Measurements from ENCODE around the gene ZSCAN18. TPM values are rescaled to one million over a fixed set of nuclear protein-coding genes. Genes with fewer than 3 reads are reported as not detected.

The ZSCAN18 gene
- total RNA-seq, 1 donor from 2014 or later: 19.7 TPM

DNA sequence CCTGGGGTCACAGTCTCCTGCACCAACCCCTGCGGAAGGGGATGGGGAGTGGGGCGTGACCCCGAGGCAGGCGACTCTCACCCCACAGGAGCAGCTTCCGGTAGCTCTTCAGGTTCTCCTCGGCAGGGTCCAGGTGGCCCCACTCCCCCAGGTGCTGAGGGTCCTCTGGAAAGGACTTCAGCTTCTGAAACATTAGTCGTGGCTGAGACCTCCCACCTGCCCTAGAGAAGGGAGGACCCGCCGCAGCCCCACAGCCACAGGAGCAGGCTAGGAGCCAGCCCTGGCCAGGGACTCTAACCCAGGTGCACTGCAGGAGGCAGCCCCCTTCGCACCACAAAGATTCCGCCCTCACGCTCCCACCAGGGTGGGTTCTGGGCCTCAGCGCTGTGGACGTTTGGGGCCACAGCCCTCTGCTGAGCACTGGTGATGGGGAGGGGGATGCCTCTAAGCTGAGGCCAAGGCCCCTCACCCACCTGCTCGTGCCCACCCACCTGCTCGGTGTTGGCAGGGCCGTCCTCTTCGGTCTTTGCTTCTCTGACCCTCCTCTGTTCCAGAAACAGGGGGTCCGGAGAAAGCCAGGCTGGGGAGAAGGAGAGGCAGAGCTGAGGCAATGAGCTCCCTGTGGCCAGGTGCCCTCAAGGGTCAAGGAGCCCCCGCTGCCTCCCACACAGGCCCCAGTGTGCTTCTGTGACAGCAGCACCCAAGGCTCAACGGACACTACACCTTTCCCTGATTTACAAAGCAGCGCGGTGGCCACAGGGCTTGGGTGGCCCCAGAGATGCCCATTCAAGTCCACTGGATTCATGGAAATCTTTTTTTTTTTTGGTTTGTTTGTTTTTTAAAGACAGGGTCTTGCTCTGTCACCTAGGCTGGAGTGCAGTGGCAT is 11.0 kb downstream of the ZSCAN18 start:
- DNase-seq (ENCODE audit: low read depth, low spot score): no peak

DNA sequence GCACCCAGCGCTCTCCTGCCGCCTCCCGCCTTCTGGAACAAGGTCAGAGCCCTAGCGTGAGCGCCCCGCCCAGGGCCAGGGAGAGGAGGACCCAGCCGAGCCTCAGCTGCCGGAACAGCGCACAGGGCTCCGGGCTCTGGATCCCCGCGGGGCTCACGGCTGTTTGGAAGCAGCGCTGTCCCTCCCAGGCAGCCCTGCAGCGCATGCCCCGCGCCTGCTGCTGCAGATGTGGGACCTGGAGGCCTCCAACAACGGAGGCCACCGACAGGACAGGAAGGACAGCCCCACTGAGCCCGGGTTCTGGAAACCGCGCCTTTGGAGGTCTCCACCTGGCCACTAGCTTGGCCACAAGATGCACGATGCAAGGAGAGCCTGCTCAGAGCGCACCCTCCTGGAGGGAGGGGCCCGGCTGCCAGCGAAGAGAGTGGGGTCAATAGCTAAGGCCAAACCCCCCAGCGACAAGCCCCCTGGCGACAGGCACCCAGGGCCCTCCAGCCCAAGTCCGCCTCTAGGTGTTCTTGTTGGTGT is 12.6 kb downstream of the ZSCAN18 start:
- DNase-seq (ENCODE audit: low read depth, low spot score): no peak

DNA sequence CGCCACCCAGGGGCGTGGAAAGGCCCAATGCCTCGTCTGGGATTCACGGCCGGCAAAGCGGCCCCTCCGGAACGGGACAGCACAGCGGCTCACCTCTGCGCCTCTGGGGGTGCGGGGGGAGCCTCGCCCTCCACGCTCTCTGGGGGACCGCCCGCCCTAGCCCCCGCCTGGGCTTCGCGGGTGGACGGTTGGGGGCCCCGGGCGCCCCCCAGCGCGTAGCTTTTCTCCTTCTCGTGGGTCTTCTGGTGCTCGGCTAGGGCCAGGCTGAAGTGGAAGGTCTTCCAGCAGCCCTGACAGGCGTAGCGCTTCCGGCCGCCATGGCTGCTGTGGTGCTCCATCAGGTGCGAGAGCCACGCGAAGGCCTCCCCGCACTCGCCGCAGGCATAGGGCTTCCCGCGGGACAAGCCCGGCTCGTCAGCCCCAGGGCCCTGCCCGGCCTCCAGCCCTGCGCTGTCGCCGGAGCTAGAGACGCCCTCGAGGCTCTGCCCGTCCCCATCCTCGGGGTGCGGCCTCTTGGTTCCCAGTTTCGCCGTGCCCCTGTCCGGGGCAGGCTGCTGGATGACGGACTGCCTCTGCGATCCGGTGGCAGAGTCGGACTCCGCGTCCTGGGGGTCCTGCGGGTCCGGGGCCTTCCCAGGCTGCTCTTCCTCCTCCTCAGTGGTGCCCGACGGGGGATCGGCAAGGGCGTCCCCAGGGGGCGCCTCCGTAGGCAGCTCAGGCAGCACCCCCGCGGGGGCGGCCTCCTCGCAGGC is 13.3 kb downstream of the ZSCAN18 start:
- no peak for DNase-seq (ENCODE audit: low read depth, low spot score)

DNA sequence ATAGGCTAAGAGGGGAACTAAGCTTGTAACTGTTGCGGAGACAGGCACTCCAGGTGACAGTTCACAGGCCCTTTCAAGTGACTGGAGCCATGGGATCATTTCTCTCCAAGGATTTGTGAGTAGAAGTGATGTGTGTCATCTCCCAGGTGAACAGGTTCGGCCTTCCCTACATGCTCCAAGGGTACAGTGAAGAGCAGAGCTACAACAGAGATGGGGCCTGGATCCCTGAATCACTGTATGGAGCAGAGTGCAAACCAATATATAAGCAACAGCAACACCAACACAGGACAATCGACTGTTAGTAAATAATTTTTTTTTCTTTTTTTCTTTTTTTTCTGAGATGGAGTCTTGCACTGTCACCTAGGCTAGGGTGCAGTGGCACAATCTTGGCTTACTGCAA is 15.0 kb downstream of the ZSCAN18 start:
- DNase-seq (ENCODE audit: low read depth, low spot score): no peak

DNA sequence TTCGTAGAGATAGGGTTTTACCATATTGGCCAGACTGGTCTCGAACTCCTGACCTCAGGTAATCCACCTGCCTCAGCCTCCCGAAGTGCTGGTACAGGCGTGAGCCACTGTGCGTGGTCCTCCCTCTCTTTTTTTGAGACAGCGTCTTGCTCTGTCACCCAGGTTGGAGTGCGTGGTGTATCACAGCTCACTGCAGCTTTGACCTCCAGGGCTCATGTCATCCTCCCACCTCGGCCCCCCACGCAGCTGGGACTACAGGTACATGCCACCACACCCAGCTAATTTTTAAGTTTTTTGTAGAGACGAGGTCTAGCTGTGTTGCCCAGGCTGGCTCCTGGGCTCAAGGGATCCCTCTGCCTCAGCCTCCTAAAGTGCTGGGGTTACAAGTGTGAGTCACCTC is 18.2 kb downstream of the ZSCAN18 start:
- no peak for DNase-seq (ENCODE audit: low read depth, low spot score)

DNA sequence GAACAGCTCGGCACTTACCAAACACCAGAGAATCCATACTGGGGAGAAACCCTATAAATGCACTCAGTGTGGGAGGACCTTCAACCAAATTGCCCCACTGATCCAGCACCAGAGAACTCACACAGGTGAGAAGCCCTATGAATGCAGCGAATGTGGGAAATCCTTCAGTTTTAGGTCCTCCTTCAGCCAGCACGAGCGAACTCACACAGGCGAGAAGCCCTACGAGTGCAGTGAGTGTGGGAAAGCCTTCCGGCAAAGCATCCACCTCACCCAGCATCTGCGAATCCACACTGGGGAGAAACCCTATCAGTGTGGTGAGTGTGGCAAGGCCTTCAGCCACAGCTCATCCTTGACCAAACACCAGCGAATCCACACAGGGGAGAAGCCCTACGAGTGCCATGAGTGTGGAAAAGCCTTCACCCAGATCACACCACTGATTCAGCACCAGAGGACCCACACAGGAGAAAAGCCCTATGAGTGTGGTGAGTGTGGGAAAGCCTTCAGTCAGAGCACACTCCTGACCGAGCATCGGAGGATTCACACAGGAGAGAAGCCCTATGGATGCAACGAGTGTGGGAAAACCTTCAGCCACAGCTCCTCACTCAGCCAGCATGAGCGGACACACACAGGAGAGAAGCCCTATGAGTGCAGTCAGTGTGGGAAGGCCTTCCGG is 30.7 kb downstream of the ZSCAN18 start:
- no peak for DNase-seq (ENCODE audit: low read depth, low spot score)

DNA sequence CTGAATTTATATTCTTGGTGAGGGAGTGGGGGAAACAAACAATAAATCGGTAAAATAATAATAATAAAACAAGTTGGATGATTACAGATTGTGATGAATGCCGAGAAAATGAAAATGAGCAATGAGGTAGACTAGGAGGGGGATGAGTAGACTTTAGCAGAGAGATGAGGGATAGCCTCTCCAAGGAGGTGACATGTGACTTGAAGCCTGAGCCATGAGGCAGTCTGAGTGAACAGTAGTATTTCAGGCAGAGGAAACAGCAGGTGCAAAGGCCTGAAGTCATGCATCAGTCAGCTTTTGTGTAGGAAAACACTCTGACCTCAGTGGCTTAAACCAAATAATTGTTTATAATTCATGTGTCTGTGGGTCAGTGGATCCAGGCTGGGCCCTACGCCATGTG is 34.3 kb downstream of the ZSCAN18 start:
- DNase-seq (ENCODE audit: low read depth, low spot score): no peak

DNA sequence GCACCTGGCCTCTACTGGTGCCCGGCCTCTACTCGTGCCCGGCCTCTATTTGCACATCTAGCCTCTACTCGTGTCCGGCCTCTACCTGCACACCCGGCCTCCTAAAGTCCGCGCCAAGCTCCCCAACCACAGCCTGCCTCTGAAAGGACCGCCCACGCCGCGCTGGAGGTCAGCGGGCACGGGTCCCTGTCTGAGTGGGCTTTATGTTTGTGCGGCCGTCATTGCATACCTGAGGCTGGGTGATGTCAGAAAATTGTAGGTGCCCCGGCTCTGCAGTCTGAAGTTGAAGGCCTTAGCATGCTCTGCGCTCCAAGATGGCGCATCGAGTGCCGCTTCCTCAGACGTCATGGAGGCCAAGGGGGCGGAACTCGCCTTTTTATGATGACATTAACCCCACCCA is 37.8 kb downstream of the ZSCAN18 start:
- no peak for DNase-seq (ENCODE audit: low read depth, low spot score)

DNA sequence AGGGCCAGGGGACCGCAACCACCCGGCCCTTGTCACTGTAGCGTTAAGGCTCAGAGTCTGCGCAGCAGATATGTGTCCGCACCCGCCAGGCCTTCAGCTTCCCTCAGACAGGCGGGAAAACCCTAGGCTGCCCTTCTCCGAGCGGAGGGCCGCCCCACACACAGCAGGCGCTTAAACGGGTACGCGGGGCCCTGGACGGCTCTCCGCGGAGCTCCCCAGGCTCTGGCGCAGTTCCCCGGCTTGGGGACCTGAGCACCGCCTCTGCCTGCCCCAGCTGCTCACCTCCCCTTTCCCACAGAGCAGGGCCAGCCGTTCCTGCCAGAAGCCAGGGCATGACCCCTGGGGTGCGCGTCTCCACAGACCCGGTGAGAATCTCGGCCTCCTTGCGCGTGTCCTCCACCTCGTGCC is 38.4 kb downstream of the ZSCAN18 start:
- DNase-seq (ENCODE audit: low read depth, low spot score): no peak

DNA sequence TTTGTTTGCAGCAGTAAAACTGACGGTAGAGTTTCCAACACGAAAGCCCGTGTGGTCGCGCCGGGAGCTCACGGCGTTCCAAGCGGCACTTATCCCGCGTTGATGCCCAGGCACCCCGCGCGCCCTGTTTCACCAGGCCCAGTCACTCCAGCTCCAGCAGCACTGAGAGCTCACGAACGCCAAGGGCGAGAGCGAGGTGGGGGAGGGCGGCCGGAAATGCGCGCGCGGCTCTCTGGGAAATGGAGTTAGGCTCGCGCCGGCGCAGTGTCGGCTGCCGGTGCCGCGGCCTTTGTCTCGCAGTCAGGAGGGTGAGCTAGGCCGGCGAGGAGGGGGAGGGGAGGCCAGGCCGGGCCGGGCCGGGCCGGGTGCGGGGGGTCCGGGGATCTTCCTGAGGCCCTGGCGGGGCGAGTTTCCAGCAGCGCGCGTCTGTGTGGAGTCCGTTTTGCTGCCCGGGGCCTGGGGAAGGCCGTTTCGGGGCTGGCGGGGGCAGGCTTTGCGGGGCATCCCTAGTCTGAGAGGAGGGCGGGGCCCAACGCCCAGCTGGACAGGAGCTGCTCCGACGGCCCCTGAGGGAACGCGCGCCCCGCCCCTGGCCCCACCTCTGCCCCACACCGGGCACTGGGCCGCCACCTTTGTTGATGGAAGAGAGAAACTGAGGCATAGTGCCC is 38.9 kb downstream of the ZSCAN18 start, which contains the start of gene ZNF135:
ZNF135 (plus strand) TSS at position 280 of the 668 bp plus-strand sequence. CDS start 721 bp downstream, outside the sequence.
- DNase-seq (ENCODE audit: low read depth, low spot score): peak; percentile 20

DNA sequence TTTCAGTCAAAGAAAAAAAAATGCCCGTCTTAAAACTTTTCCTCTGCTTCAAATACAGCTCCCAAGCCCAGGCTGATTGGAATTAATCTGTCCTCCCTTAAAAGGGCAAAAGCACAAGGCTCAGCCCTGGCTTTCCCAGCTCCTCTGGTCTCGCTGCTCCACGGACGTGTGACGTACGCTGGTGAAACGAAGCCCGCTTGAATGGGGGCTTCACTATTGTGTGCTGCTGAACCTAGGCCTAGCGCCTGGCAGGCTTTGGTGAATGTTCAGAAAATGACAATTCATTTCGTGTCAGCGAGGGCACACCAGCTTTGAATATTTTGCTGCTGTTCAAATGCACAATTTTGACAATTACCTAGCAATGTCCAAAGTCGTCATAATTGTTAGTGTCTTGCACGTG is 39.6 kb downstream of the ZSCAN18 start:
- no peak for DNase-seq (ENCODE audit: low read depth, low spot score)

DNA sequence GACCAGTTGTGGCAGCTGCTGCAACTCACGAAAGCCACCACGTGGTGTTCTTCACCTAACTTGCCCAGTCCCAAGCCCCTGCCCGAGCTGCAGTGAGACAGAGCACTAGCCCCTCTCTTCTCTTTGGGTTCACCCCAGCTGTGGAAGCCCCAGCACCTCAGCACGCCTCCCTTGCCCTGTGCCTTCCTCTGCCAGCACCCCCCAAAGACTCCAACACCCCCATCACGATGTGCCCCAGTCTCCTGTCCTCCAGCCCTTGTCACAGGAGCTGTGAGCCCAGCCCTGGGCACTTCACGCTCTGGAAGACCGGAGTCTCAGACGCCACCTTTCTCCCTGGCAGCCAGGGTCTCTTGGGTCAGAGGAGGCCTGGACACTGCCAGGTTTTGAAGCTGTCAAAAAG is 41.2 kb downstream of the ZSCAN18 start:
- DNase-seq (ENCODE audit: low read depth, low spot score): no peak

DNA sequence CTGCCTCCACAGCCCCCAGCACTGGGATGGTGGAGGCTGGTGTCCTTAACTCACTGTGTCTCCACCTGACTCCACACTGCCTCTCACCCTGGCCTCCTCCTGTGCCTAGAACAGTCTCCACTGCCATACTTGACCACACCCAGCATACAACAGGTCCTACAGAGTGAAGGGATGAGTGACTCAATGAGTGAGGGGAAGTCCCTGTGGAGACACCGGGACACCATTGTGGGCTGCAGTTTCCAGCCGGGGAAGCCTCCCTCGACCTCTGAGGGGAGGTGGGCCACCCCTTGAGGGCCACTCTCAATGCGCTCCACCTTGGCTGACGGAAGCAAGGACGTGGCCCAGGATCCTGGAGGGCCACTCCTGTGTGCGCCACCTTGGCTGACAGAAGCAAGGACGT is 41.8 kb downstream of the ZSCAN18 start:
- no peak for DNase-seq (ENCODE audit: low read depth, low spot score)

DNA sequence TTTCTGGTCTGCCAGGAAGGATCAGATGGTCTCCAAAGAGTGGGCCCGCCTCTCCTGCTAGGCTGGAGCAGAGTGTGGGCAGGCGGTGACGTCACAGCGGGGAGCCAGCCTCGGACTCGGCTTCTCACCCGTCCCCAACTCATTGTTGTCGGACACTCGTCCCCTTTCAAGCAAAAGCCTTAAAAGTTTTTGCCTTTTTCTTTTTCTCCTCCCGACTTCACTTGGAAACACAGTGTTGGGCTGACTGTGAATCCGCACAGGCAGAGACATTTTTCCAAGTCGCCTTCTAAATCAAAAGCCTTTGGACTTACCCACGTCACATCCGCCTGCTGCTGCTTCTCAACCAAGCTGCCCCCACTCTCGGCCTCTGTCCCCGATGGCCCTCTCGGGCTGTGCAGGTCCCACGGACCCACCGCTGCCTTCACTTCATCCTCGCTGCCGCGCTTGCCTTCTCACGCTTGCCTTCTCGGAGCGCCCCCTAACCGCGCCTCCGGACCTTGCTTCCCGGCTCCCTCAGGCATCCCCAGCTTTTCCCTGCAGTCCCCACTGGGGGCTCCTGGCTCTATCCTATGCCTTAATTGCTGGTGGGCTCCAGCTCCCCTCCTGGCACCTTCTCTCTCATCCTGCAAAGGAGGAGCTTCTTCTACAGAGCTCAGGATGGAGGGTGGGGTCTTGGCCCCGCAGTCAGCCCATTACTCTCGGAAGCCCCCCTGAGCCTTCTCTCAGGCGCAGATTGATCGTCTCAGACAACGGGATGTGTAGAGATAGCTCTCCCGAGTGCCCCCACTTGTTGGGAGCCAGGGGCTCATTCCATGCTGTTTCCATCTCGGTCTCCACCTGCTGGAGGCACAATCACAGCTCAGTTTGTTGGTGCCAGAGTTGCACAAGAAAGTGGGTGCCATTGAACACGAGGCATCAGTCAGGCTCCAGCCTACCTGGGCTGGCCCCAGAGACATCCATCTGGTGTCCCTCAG is 42.8 kb downstream of the ZSCAN18 start:
- no peak for DNase-seq (ENCODE audit: low read depth, low spot score)

DNA sequence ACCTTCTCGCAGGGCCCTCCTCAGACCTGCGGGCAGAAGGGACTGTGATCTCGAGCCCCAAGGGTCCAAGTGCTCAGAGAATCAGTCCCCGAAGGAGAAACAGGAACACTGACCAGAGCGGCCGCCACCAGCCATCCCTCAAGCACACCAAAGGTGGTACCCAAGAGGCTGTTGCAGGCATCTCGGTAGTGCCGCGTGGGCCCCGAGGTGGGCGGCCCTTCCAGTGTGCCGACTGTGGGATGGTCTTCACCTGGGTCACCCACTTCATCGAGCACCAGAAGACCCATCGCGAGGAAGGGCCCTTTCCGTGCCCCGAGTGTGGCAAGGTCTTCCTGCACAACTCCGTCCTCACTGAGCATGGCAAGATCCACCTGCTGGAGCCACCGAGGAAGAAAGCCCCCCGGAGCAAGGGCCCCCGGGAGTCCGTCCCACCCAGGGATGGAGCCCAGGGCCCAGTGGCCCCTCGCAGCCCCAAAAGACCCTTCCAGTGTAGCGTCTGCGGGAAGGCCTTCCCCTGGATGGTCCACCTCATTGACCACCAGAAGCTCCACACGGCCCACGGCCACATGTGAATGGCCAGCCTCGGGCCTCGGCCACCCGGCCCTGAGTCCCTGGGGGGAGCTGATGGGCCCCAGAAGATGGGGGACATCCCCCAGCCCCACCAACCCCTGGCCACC is 44.4 kb downstream of the ZSCAN18 start:
- no peak for DNase-seq (ENCODE audit: low read depth, low spot score)

DNA sequence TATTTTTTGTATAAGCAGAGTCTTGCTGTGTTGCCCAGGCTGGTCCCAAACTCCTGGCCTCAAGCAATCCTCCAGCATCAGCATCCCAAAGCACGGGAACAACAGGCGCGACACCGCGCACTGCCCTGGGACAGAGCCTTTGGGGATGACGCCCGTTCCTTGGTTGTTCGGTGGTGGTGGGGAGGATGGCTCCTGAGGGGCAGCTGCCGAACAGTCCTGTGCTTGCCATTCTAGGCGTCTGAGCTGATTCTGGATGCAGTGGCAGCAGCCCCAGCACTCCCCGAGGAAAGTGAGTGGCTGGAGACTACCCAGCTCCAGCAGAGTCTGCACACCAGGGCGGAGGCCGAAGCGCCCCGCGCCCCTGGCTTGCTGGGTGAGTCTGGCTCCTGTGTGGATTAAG is 45.8 kb downstream of the ZSCAN18 start:
- DNase-seq (ENCODE audit: low read depth, low spot score): no peak

DNA sequence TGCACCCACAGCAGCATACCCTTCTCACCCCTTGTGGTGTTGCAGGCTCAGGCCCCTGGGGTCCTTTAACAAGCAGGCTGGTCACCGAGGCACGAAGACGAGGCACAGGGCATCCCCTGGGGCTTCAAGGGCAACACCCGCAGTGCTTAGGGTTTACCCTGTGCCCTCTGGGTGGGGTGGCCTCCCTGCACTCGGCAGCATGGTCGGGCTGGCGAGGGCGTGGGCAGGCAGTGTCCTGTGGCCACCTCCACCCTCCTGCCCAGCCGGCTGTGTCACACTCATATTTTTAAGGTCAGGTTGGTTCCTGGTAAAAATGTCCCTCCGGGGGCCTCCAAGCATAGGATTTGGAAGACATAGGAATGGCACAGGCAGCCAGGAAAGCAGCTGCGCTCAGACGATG is 50.4 kb downstream of the ZSCAN18 start:
- DNase-seq (ENCODE audit: low read depth, low spot score): no peak

DNA sequence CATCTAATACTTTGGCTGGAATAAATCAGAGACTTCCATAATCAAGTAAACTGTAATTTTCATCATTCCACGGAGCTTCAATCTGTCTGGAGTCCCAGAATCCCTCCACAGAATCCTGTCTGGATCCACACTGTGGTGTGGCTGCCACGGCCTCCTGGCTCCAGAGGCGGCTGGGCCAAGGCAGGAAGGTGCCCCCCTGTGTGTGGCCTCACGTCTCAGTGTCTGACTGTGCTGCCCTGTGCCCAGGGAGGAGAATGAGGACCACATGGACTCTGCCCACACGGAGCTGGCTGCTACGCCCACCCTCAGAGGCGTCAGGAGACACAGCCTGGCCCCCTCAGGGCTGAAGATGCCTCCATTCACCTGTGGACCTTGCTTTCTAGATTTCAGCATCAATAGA is 51.2 kb downstream of the ZSCAN18 start:
- DNase-seq (ENCODE audit: low read depth, low spot score): no peak

DNA sequence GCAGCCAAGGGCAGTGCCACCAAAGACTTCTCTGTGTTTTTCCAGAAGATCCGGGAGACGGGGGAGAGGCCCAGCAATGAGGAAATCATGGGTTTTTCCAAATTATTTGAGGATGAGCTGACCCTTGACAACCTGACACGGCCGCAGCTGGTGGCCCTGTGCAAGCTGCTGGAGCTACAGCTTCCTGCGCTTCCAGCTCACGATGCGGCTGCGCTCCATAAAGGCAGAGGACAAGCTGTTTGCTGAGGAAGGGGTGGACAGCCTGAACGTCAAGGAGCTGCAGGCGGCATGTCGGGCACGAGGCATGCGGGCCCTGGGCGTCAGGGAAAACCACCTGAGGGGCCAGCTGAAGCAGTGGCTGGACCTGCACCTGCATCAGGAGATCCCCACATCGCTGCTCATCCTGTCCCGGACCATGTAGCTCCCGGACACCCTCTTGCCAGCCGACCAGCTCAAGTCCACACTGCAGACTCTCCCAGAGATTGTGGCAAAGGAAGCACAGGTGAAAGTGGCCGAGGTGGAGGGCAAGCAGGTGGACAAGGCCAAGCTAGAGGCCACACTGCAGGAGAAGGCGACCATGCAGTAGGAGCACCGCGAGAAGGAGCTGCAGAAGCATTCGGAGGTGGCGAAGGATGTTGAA is 52.5 kb downstream of the ZSCAN18 start:
- DNase-seq (ENCODE audit: low read depth, low spot score): no peak
